SKM-1 (cell line): ENCODE data around the gene RREB1.
A peak's percentile ranks its signal among the peaks of the same experiment; 100 is the strongest.

Source experiments
- DNase-seq: peaks from one replicate; lab custom pipeline; 2025; ENCODE audit not compliant: unreplicated experiment; lab: John Stamatoyannopoulos, UW

The RREB1 gene

GRCh38 chr6:7088076-7088742 lies 19.6 kb upstream of the RREB1 start:
- no peak for DNase-seq

GRCh38 chr6:7098993-7099392 lies 8.8 kb upstream of the RREB1 start:
- DNase-seq, result no peak

- peak; percentile 56 for DNase-seq
These were observed 7.5 kb upstream of the RREB1 start for GRCh38 chr6:7100072-7100752.

- DNase-seq, result no peak
These were observed 7.0 kb upstream of the RREB1 start for GRCh38 chr6:7100753-7101081.

GRCh38 chr6:7101290-7101689 lies 6.5 kb upstream of the RREB1 start:
- DNase-seq, result no peak

- DNase-seq, result no peak
These were observed 3.0 kb upstream of the RREB1 start for GRCh38 chr6:7104752-7105151.

GRCh38 chr6:7106215-7106751 lies 1.5 kb upstream of the RREB1 start:
- no peak for DNase-seq

- DNase-seq, result no peak
These were observed 796 bp upstream of the RREB1 start for GRCh38 chr6:7106752-7107577.

- no peak for DNase-seq
These were observed 619 bp downstream of the RREB1 start for GRCh38 chr6:7108196-7108963.

GRCh38 chr6:7108964-7109836 lies 1.4 kb downstream of the RREB1 start:
- peak; percentile 35 for DNase-seq

GRCh38 chr6:7110092-7110792 lies 2.5 kb downstream of the RREB1 start:
- no peak for DNase-seq

- DNase-seq, result no peak
These were observed 3.4 kb downstream of the RREB1 start for GRCh38 chr6:7111095-7111690.

- no peak for DNase-seq
These were observed 4.4 kb downstream of the RREB1 start for GRCh38 chr6:7112171-7112570.

- no peak for DNase-seq
These were observed 5.1 kb downstream of the RREB1 start for GRCh38 chr6:7112741-7113313.

GRCh38 chr6:7114744-7115458 lies 7.1 kb downstream of the RREB1 start:
- no peak for DNase-seq

GRCh38 chr6:7115543-7116231 lies 7.9 kb downstream of the RREB1 start:
- no peak for DNase-seq

GRCh38 chr6:7119272-7119801 lies 11.6 kb downstream of the RREB1 start:
- DNase-seq, result no peak
